ENCODE results near the gene LMBR1L.

LMBR1L gene

GRCh38 chr12:49092086-49092815, 18.4 kb downstream of the LMBR1L start:
- H3K9me3 ChIP-seq (ENCODE audit: control insufficient read depth, low read depth, low read length), result no peaks in the 10 kb centered on the region
- H3K4me1 ChIP-seq (ENCODE audit: control insufficient read depth, low read depth, low read length), result peaks cover 13% of the 10 kb centered on the region
- H3K27me3 ChIP-seq (ENCODE audit: control insufficient read depth, insufficient read depth, low read length), result peaks cover 87% of the 10 kb centered on the region
- no peak overlapping the region for H3K27ac ChIP-seq (ENCODE audit: low read length)
- H3K36me3 ChIP-seq (ENCODE audit: control insufficient read depth, low read depth, low read length), result no peaks in the 10 kb centered on the region
- peak overlapping the region; percentile 43 for H3K4me3 ChIP-seq (ENCODE audit: low read length)
- H3K9ac ChIP-seq (ENCODE audit: low read length), result no peak overlapping the region

GRCh38 chr12:49091836-49092085, 18.9 kb downstream of the LMBR1L start:
- H3K9ac ChIP-seq (ENCODE audit: low read length), result no peak overlapping the region
- H3K4me1 ChIP-seq (ENCODE audit: control insufficient read depth, low read depth, low read length), result peaks cover 13% of the 10 kb centered on the region
- peaks cover 92% of the 10 kb centered on the region for H3K27me3 ChIP-seq (ENCODE audit: control insufficient read depth, insufficient read depth, low read length)
- no peaks in the 10 kb centered on the region for H3K9me3 ChIP-seq (ENCODE audit: control insufficient read depth, low read depth, low read length)
- H3K36me3 ChIP-seq (ENCODE audit: control insufficient read depth, low read depth, low read length), result no peaks in the 10 kb centered on the region
- peak overlapping the region; percentile 43 for H3K4me3 ChIP-seq (ENCODE audit: low read length)
- no peak overlapping the region for H3K27ac ChIP-seq (ENCODE audit: low read length)

- Histone ChIP-seq H3K27me3 (ENCODE audit: control insufficient read depth, insufficient read depth, low read length) (peaks cover 98% of the 10 kb centered on the region), H3K4me1 (ENCODE audit: control insufficient read depth, low read depth, low read length) (peaks cover 13% of the 10 kb centered on the region)
These were observed 19.4 kb downstream of the LMBR1L start for GRCh38 chr12:49091056-49091835.

GRCh38 chr12:49089821-49090773, 20.6 kb downstream of the LMBR1L start:
- H3K4me1 ChIP-seq (ENCODE audit: control insufficient read depth, low read depth, low read length), result peaks cover 13% of the 10 kb centered on the region
- no peak overlapping the region for H3K27ac ChIP-seq (ENCODE audit: low read length)
- no peaks in the 10 kb centered on the region for H3K36me3 ChIP-seq (ENCODE audit: control insufficient read depth, low read depth, low read length)
- H3K9me3 ChIP-seq (ENCODE audit: control insufficient read depth, low read depth, low read length), result no peaks in the 10 kb centered on the region
- H3K4me3 ChIP-seq (ENCODE audit: low read length), result peak overlapping the region; percentile 28
- no peak overlapping the region for H3K9ac ChIP-seq (ENCODE audit: low read length)
- H3K27me3 ChIP-seq (ENCODE audit: control insufficient read depth, insufficient read depth, low read length), result peaks cover 92% of the 10 kb centered on the region

More at GRCh38 chr12:49091056-49091835, 19.4 kb downstream of the LMBR1L start:
- Histone ChIP-seq H3K9me3 (ENCODE audit: control insufficient read depth, low read depth, low read length) (no peaks in the 10 kb centered on the region), H3K4me3 (ENCODE audit: low read length) (peak overlapping the region; percentile 43), H3K27ac (ENCODE audit: low read length) (no peak overlapping the region), H3K36me3 (ENCODE audit: control insufficient read depth, low read depth, low read length) (no peaks in the 10 kb centered on the region), H3K9ac (ENCODE audit: low read length) (no peak overlapping the region)

- no peak overlapping the region for H3K9ac ChIP-seq (ENCODE audit: low read length)
- H3K27ac ChIP-seq (ENCODE audit: low read length), result no peak overlapping the region
- no peak overlapping the region for H3K4me3 ChIP-seq (ENCODE audit: low read length)
- no peaks in the 10 kb centered on the region for H3K9me3 ChIP-seq (ENCODE audit: control insufficient read depth, low read depth, low read length)
- peaks cover 13% of the 10 kb centered on the region for H3K4me1 ChIP-seq (ENCODE audit: control insufficient read depth, low read depth, low read length)
- no peaks in the 10 kb centered on the region for H3K36me3 ChIP-seq (ENCODE audit: control insufficient read depth, low read depth, low read length)
- peaks cover 80% of the 10 kb centered on the region for H3K27me3 ChIP-seq (ENCODE audit: control insufficient read depth, insufficient read depth, low read length)
These were observed 21.7 kb downstream of the LMBR1L start for GRCh38 chr12:49088932-49089330.

GRCh38 chr12:49088150-49088931, 22.3 kb downstream of the LMBR1L start:
- peaks cover 13% of the 10 kb centered on the region for H3K4me1 ChIP-seq (ENCODE audit: control insufficient read depth, low read depth, low read length)

GRCh38 chr12:49086116-49086515, 24.5 kb downstream of the LMBR1L start:
- H3K9ac ChIP-seq (ENCODE audit: low read length), result no peak overlapping the region
- peaks cover 52% of the 10 kb centered on the region for H3K27me3 ChIP-seq (ENCODE audit: control insufficient read depth, insufficient read depth, low read length)
- no peaks in the 10 kb centered on the region for H3K9me3 ChIP-seq (ENCODE audit: control insufficient read depth, low read depth, low read length)
- no peaks in the 10 kb centered on the region for H3K36me3 ChIP-seq (ENCODE audit: control insufficient read depth, low read depth, low read length)
- peaks cover 6% of the 10 kb centered on the region for H3K4me1 ChIP-seq (ENCODE audit: control insufficient read depth, low read depth, low read length)
- no peak overlapping the region for H3K4me3 ChIP-seq (ENCODE audit: low read length)
- no peak overlapping the region for H3K27ac ChIP-seq (ENCODE audit: low read length)

More at GRCh38 chr12:49088150-49088931, 22.3 kb downstream of the LMBR1L start:
- Histone ChIP-seq H3K9ac (ENCODE audit: low read length) (no peak overlapping the region), H3K9me3 (ENCODE audit: control insufficient read depth, low read depth, low read length) (no peaks in the 10 kb centered on the region), H3K27me3 (ENCODE audit: control insufficient read depth, insufficient read depth, low read length) (peaks cover 75% of the 10 kb centered on the region), H3K36me3 (ENCODE audit: control insufficient read depth, low read depth, low read length) (no peaks in the 10 kb centered on the region), H3K27ac (ENCODE audit: low read length) (no peak overlapping the region), H3K4me3 (ENCODE audit: low read length) (no peak overlapping the region)

- no peaks in the 10 kb centered on the region for H3K9me3 ChIP-seq (ENCODE audit: control insufficient read depth, low read depth, low read length)
- H3K4me3 ChIP-seq (ENCODE audit: low read length), result no peak overlapping the region
- no peak overlapping the region for H3K9ac ChIP-seq (ENCODE audit: low read length)
- H3K36me3 ChIP-seq (ENCODE audit: control insufficient read depth, low read depth, low read length), result no peaks in the 10 kb centered on the region
- peaks cover 42% of the 10 kb centered on the region for H3K27me3 ChIP-seq (ENCODE audit: control insufficient read depth, insufficient read depth, low read length)
- H3K27ac ChIP-seq (ENCODE audit: low read length), result no peak overlapping the region
- peaks cover 6% of the 10 kb centered on the region for H3K4me1 ChIP-seq (ENCODE audit: control insufficient read depth, low read depth, low read length)
These were observed 26.2 kb downstream of the LMBR1L start for GRCh38 chr12:49084438-49084837.

GRCh38 chr12:49079793-49080192, 30.9 kb downstream of the LMBR1L start:
- H3K9ac ChIP-seq (ENCODE audit: low read length), result no peak overlapping the region
- H3K4me1 ChIP-seq (ENCODE audit: control insufficient read depth, low read depth, low read length), result no peaks in the 10 kb centered on the region
- H3K4me3 ChIP-seq (ENCODE audit: low read length), result no peak overlapping the region
- H3K27me3 ChIP-seq (ENCODE audit: control insufficient read depth, insufficient read depth, low read length), result peaks cover 7% of the 10 kb centered on the region
- no peaks in the 10 kb centered on the region for H3K9me3 ChIP-seq (ENCODE audit: control insufficient read depth, low read depth, low read length)
- no peaks in the 10 kb centered on the region for H3K36me3 ChIP-seq (ENCODE audit: control insufficient read depth, low read depth, low read length)
- no peak overlapping the region for H3K27ac ChIP-seq (ENCODE audit: low read length)

GRCh38 chr12:49070971-49071370, 39.7 kb downstream of the LMBR1L start:
- Histone ChIP-seq H3K27ac (ENCODE audit: low read length) (no peak overlapping the region), H3K27me3 (ENCODE audit: control insufficient read depth, insufficient read depth, low read length) (peaks cover 30% of the 10 kb centered on the region)

More at GRCh38 chr12:49070971-49071370, 39.7 kb downstream of the LMBR1L start:
- H3K4me3 ChIP-seq (ENCODE audit: low read length), result no peak overlapping the region
- H3K9me3 ChIP-seq (ENCODE audit: control insufficient read depth, low read depth, low read length), result no peaks in the 10 kb centered on the region
- no peaks in the 10 kb centered on the region for H3K36me3 ChIP-seq (ENCODE audit: control insufficient read depth, low read depth, low read length)
- H3K9ac ChIP-seq (ENCODE audit: low read length), result no peak overlapping the region
- H3K4me1 ChIP-seq (ENCODE audit: control insufficient read depth, low read depth, low read length), result peaks cover 5% of the 10 kb centered on the region

Measured in iPS-18a (cell line).